Neural progenitor cell (in vitro differentiated cells): ENCODE results near the gene TPCN2. TPM values are rescaled to one million over a fixed set of nuclear protein-coding genes. Genes with fewer than 3 reads are reported as not detected.

Experiments
- DNase-seq: peaks from one replicate; pipeline ENCODE4 v3.0.0-alpha.2; 2016; ENCODE audit warnings: low spot score
- H2AFZ ChIP-seq: fragments of 200-600 bp; sonication (generic); replicated peaks from 2 replicates; pipeline ENCODE4 v1.6.1; 2016; ENCODE audit warnings: antibody characterized with exemption
- H3F3A ChIP-seq: fragments of 200-600 bp; sonication (generic); 2 replicates; pipeline ENCODE4 v1.6.1; 2016; ENCODE audit warnings: antibody characterized with exemption, low read depth
- H3K27ac ChIP-seq: fragments of 200-600 bp; sonication (generic); 2 replicates; pipeline ENCODE4 v1.5.1; 2016; ENCODE audit warnings: mild to moderate bottlenecking
- H3K27me3 ChIP-seq: fragments of 200-600 bp; sonication (generic); 2 replicates; pipeline ENCODE4 v1.6.1; 2016; ENCODE audit warnings: mild to moderate bottlenecking, moderate library complexity
- H3K36me3 ChIP-seq: fragments of 200-600 bp; sonication (generic); 2 replicates; pipeline ENCODE4 v1.5.1; 2016
- H3K4me1 ChIP-seq: fragments of 200-600 bp; sonication (generic); 2 replicates; pipeline ENCODE4 v1.6.1; 2016; ENCODE audit warnings: mixed run types
- H3K4me2 ChIP-seq: fragments of 200-600 bp; sonication (generic); 2 replicates; pipeline ENCODE4 v1.6.1; 2016
- H3K4me3 ChIP-seq: fragments of 200-600 bp; sonication (generic); 2 replicates; pipeline ENCODE4 v1.5.1; 2016
- H3K79me2 ChIP-seq: fragments of 200-600 bp; sonication (generic); 2 replicates; pipeline ENCODE4 v1.6.1; 2016; ENCODE audit warnings: low read depth
- H3K9ac ChIP-seq: fragments of 200-600 bp; sonication (generic); 2 replicates; pipeline ENCODE4 v1.6.1; 2016
- H3K9me3 ChIP-seq: fragments of 200-600 bp; sonication (generic); 2 replicates; pipeline ENCODE4 v1.5.1; 2016; ENCODE audit warnings: low read depth
- H4K20me1 ChIP-seq: fragments of 200-600 bp; sonication (generic); 2 replicates; pipeline ENCODE4 v1.6.1; 2016; ENCODE audit warnings: low read depth
- H3K27ac Mint-ChIP-seq: 3 replicates; pipeline ENCODE4 v1.8.0; 2021; ENCODE audit warnings: mixed read lengths
- H3K27me3 Mint-ChIP-seq: 2 replicates; pipeline ENCODE4 v1.8.0; 2022; ENCODE audit warnings: low read depth, mild to moderate bottlenecking, inconsistent platforms, moderate library complexity, mixed read lengths; ENCODE audit not compliant: insufficient read depth
- H3K36me3 Mint-ChIP-seq: 3 replicates; pipeline ENCODE4 v1.8.0; 2021; ENCODE audit warnings: mixed read lengths
- H3K4me1 Mint-ChIP-seq: 3 replicates; pipeline ENCODE4 v1.8.0; 2021; ENCODE audit warnings: mixed read lengths
- H3K4me3 Mint-ChIP-seq: 3 replicates; pipeline ENCODE4 v1.8.0; 2021; ENCODE audit warnings: mild to moderate bottlenecking, moderate library complexity, mixed read lengths
- H3K9me3 Mint-ChIP-seq: 3 replicates; pipeline ENCODE4 v1.8.0; 2020; ENCODE audit warnings: mixed read lengths
- EZH2 ChIP-seq: fragments of 200-600 bp; sonication (generic); IDR thresholded peaks from 2 replicates; pipeline ENCODE4 v1.6.1; 2017; ENCODE audit warnings: antibody characterized with exemption, mild to moderate bottlenecking, moderate library complexity
- EZH2phosphoT487 ChIP-seq: fragments of 200-600 bp; sonication (generic); IDR thresholded peaks from 2 replicates; pipeline ENCODE4 v1.6.1; 2017; ENCODE audit warnings: antibody characterized with exemption
- total RNA-seq: library from RNA; depleted of rRNA; stranded (reverse); fragments of >200 nt; gene quantifications from 2 replicates; pipeline ENCODE4 v1.2.3, GENCODE V29; 2015; ENCODE audit warnings: low replicate concordance
- TF ChIP-seq, protein P1 (sequence below): fragments of 200-600 bp; sonication (generic); IDR thresholded peaks from 2 replicates; pipeline ENCODE4 v1.5.1; 2017; ENCODE audit warnings: antibody characterized with exemption, mild to moderate bottlenecking

TPCN2 gene
- total RNA-seq, 1 donor from 2014 or later: 7.2 TPM

DNA sequence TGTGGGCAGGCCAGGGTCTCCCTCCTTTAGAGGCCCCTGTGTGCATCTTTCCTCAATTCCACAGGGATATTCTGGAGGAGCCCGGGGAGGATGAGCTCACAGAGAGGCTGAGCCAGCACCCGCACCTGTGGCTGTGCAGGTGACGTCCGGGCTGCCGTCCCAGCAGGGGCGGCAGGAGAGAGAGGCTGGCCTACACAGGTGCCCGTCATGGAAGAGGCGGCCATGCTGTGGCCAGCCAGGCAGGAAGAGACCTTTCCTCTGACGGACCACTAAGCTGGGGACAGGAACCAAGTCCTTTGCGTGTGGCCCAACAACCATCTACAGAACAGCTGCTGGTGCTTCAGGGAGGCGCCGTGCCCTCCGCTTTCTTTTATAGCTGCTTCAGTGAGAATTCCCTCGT is 39.1 kb downstream of the TPCN2 start:
- Histone ChIP-seq H3K9ac (no peak overlapping the region), H3K36me3 (no peaks in the 10 kb centered on the region), H3K4me2 (no peak overlapping the region), H3K27me3 (no peaks in the 10 kb centered on the region), H3K27ac (no peak overlapping the region), H3K9me3 (no peaks in the 10 kb centered on the region), H3F3A (no peaks in the 10 kb centered on the region), H4K20me1 (peaks cover 10% of the 10 kb centered on the region), H3K79me2 (no peaks in the 10 kb centered on the region), H3K4me1 (no peaks in the 10 kb centered on the region), H2AFZ (no peak overlapping the region), H3K4me3 (no peak overlapping the region)
- no peak for DNase-seq
- peaks cover 9% of the 10 kb centered on the region for H3K36me3 Mint-ChIP-seq
- no peak overlapping the region for H3K27ac Mint-ChIP-seq
- peaks cover 2% of the 10 kb centered on the region for H3K27me3 Mint-ChIP-seq
- H3K4me3 Mint-ChIP-seq: no peak overlapping the region
- TF ChIP-seq, protein P1, sequence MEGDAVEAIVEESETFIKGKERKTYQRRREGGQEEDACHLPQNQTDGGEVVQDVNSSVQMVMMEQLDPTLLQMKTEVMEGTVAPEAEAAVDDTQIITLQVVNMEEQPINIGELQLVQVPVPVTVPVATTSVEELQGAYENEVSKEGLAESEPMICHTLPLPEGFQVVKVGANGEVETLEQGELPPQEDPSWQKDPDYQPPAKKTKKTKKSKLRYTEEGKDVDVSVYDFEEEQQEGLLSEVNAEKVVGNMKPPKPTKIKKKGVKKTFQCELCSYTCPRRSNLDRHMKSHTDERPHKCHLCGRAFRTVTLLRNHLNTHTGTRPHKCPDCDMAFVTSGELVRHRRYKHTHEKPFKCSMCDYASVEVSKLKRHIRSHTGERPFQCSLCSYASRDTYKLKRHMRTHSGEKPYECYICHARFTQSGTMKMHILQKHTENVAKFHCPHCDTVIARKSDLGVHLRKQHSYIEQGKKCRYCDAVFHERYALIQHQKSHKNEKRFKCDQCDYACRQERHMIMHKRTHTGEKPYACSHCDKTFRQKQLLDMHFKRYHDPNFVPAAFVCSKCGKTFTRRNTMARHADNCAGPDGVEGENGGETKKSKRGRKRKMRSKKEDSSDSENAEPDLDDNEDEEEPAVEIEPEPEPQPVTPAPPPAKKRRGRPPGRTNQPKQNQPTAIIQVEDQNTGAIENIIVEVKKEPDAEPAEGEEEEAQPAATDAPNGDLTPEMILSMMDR: no peak
- TF ChIP-seq EZH2phosphoT487: no peak
- no peak for TF ChIP-seq EZH2
- H3K4me1 Mint-ChIP-seq: peaks cover 3% of the 10 kb centered on the region
- H3K9me3 Mint-ChIP-seq: no peaks in the 10 kb centered on the region

GRCh38 chr11:69088676-69089146 is 40.0 kb downstream of the TPCN2 start:
- Histone ChIP-seq H3K9ac (no peak overlapping the region), H3F3A (no peaks in the 10 kb centered on the region), H3K36me3 (no peaks in the 10 kb centered on the region), H3K4me2 (no peak overlapping the region), H3K4me3 (no peak overlapping the region), H2AFZ (no peak overlapping the region), H4K20me1 (peaks cover 10% of the 10 kb centered on the region), H3K4me1 (no peaks in the 10 kb centered on the region), H3K27ac (no peak overlapping the region), H3K9me3 (no peaks in the 10 kb centered on the region), H3K79me2 (no peaks in the 10 kb centered on the region), H3K27me3 (no peaks in the 10 kb centered on the region)
- peaks cover 6% of the 10 kb centered on the region for H3K4me1 Mint-ChIP-seq
- H3K4me3 Mint-ChIP-seq: no peak overlapping the region
- H3K27me3 Mint-ChIP-seq: peaks cover 4% of the 10 kb centered on the region
- peaks cover 10% of the 10 kb centered on the region for H3K36me3 Mint-ChIP-seq
- DNase-seq: peak; percentile 86
- no peak overlapping the region for H3K27ac Mint-ChIP-seq
- no peak for TF ChIP-seq EZH2
- no peak for TF ChIP-seq EZH2phosphoT487
- TF ChIP-seq, protein P1: peak; percentile 76
- H3K9me3 Mint-ChIP-seq: no peaks in the 10 kb centered on the region

- H3K9ac ChIP-seq: no peak overlapping the region
- H2AFZ ChIP-seq: no peak overlapping the region
- H3K9me3 ChIP-seq: no peaks in the 10 kb centered on the region
- H3K4me1 ChIP-seq: peaks cover 2% of the 10 kb centered on the region
- no peak overlapping the region for H3K27ac Mint-ChIP-seq
- no peak overlapping the region for H3K27ac ChIP-seq
- H3K79me2 ChIP-seq: no peaks in the 10 kb centered on the region
- no peaks in the 10 kb centered on the region for H3K9me3 Mint-ChIP-seq
- DNase-seq: no peak
- H3K27me3 Mint-ChIP-seq: peaks cover 7% of the 10 kb centered on the region
- H3K4me1 Mint-ChIP-seq: peaks cover 8% of the 10 kb centered on the region
- H3K4me2 ChIP-seq: no peak overlapping the region
- no peaks in the 10 kb centered on the region for H3K27me3 ChIP-seq
- H3K36me3 ChIP-seq: no peaks in the 10 kb centered on the region
- H3K4me3 ChIP-seq: no peak overlapping the region
- no peak for TF ChIP-seq EZH2phosphoT487
- no peak for TF ChIP-seq EZH2
- TF ChIP-seq, protein P1: no peak
- H3F3A ChIP-seq: no peaks in the 10 kb centered on the region
- H3K4me3 Mint-ChIP-seq: no peak overlapping the region
- H4K20me1 ChIP-seq: peaks cover 10% of the 10 kb centered on the region
- H3K36me3 Mint-ChIP-seq: peaks cover 10% of the 10 kb centered on the region
Observed at GRCh38 chr11:69089258-69089657, 40.5 kb downstream of the TPCN2 start.
